ENCODE measurements around the gene TOX3. TPM values are rescaled to one million over a fixed set of nuclear protein-coding genes. Genes with fewer than 3 reads are reported as not detected.
A peak's percentile ranks its signal among the peaks of the same experiment; 100 is the strongest.

Gene TOX3
- total RNA-seq, 1 experiment from 2014 or later, result 20.2 TPM

DNA sequence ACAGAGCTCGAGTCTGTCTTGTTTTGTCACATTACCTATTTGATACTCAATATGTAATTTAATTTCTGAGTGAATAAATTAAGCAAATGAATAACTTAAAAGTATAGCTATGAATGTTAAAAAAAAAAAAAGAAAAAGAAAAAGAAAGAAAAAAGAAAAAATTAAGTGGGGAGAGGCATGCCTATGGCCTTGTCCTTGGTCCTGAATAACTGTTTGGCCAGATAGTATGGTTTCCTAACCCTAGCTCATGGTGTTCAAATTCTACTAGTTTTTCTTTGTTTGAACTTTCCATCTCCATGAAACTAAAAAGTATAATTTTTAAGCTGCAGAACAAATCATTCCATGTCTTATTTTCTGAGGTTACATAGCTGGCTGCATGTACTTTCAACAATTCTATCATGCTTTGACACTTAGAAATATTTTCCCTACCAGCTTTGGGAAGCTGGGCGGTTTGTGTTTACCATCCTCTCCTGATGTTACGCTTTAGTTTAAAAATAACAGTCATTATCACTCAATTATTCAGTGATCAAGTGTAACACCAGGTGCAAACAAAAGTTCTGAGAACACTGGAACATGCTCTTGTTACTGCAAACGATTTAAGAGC, 31.8 kb downstream of the TOX3 start:
- peaks cover 41% of the 10 kb centered on the region for H3K4me1 Mint-ChIP-seq

DNA sequence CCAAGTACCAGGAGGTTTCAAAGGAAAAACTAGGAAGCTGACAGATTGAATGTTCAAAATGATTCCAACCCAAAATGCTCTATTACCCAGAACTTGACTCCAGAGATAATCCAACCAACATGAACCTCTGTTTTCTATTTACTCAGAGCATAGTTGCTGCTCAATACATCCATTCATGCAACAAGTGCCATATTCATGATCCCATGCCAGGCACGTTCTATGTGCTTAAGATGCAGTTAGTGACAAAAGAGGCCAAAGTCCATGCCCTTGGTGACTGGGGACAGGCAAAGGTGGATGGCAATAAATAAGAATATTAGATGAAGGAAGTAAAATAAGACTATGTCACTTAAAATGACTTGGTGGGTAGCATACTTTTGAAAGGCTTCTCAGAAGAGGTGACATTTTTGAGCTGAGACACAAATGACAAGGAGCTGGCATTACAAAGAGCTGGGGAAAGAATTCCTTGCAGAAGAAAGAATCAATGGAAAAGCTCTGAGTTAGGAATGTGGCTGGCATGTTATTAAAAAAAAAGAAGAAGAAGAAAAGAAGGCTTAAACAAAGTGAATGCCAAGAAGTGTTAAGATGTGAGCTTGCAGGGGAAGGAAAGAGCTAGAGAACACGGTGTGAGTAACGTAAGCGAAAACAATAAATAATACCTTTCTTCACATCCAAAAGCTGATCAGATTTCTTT, 34.5 kb downstream of the TOX3 start:
- DNase-seq (ENCODE audit: low spot score) (no peak), ATAC-seq (peak; percentile 59)
- H3K27ac Mint-ChIP-seq, result peak overlapping the region; percentile 93
- TF ChIP-seq, protein P1, sequence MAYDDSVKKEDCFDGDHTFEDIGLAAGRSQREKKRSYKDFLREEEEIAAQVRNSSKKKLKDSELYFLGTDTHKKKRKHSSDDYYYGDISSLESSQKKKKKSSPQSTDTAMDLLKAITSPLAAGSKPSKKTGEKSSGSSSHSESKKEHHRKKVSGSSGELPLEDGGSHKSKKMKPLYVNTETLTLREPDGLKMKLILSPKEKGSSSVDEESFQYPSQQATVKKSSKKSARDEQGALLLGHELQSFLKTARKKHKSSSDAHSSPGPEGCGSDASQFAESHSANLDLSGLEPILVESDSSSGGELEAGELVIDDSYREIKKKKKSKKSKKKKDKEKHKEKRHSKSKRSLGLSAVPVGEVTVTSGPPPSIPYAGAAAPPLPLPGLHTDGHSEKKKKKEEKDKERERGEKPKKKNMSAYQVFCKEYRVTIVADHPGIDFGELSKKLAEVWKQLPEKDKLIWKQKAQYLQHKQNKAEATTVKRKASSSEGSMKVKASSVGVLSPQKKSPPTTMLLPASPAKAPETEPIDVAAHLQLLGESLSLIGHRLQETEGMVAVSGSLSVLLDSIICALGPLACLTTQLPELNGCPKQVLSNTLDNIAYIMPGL (CRISPR knock-in tag; IDR thresholded peaks at IDR 0.05), result no peak
- TF ChIP-seq, protein P2, sequence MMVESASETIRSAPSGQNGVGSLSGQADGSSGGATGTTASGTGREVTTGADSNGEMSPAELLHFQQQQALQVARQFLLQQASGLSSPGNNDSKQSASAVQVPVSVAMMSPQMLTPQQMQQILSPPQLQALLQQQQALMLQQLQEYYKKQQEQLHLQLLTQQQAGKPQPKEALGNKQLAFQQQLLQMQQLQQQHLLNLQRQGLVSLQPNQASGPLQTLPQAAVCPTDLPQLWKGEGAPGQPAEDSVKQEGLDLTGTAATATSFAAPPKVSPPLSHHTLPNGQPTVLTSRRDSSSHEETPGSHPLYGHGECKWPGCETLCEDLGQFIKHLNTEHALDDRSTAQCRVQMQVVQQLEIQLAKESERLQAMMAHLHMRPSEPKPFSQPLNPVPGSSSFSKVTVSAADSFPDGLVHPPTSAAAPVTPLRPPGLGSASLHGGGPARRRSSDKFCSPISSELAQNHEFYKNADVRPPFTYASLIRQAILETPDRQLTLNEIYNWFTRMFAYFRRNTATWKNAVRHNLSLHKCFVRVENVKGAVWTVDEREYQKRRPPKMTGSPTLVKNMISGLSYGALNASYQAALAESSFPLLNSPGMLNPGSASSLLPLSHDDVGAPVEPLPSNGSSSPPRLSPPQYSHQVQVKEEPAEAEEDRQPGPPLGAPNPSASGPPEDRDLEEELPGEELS (CRISPR knock-in tag; IDR thresholded peaks at IDR 0.05), result no peak
- TF ChIP-seq ZNF396 (CRISPR knock-in tag; IDR thresholded peaks at IDR 0.05; ENCODE audit: borderline replicate concordance) (no peak), NFYB (CRISPR knock-in tag; conservative IDR thresholded peaks at IDR 0.05; ENCODE audit: low read depth) (no peak)
- TF ChIP-seq, protein P3, sequence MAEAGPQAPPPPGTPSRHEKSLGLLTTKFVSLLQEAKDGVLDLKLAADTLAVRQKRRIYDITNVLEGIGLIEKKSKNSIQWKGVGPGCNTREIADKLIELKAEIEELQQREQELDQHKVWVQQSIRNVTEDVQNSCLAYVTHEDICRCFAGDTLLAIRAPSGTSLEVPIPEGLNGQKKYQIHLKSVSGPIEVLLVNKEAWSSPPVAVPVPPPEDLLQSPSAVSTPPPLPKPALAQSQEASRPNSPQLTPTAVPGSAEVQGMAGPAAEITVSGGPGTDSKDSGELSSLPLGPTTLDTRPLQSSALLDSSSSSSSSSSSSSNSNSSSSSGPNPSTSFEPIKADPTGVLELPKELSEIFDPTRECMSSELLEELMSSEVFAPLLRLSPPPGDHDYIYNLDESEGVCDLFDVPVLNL (CRISPR knock-in tag; IDR thresholded peaks at IDR 0.05; ENCODE audit: borderline replicate concordance, low read depth), result no peak
- H3K4me1 Mint-ChIP-seq, result peaks cover 39% of the 10 kb centered on the region
- CTCF ChIA-PET, result interaction anchor here (1.3 to 1.7 kb wide), 4 partner anchors 36 to 349 kb away, joined by 3 to 5 read pairs (median 4); no protein-coding TSS in a partner anchor
- H3K27me3 Mint-ChIP-seq (ENCODE audit: low read depth), result no peaks in the 10 kb centered on the region
- H3K36me3 Mint-ChIP-seq, result peaks cover 4% of the 10 kb centered on the region; the same call in 1 of the 2 replicates
- H3K4me3 Mint-ChIP-seq, result no peak overlapping the region; the same call in 1 of the 2 replicates
- POLR2A ChIA-PET, result no interaction called here
- H3K9me3 Mint-ChIP-seq, result peaks cover 4% of the 10 kb centered on the region; the same call in 1 of the 2 replicates

More for the DNA sequence above, 31.8 kb downstream of the TOX3 start:
- DNase-seq (ENCODE audit: low spot score) (no peak), ATAC-seq (no peak)
- TF ChIP-seq, protein P4, sequence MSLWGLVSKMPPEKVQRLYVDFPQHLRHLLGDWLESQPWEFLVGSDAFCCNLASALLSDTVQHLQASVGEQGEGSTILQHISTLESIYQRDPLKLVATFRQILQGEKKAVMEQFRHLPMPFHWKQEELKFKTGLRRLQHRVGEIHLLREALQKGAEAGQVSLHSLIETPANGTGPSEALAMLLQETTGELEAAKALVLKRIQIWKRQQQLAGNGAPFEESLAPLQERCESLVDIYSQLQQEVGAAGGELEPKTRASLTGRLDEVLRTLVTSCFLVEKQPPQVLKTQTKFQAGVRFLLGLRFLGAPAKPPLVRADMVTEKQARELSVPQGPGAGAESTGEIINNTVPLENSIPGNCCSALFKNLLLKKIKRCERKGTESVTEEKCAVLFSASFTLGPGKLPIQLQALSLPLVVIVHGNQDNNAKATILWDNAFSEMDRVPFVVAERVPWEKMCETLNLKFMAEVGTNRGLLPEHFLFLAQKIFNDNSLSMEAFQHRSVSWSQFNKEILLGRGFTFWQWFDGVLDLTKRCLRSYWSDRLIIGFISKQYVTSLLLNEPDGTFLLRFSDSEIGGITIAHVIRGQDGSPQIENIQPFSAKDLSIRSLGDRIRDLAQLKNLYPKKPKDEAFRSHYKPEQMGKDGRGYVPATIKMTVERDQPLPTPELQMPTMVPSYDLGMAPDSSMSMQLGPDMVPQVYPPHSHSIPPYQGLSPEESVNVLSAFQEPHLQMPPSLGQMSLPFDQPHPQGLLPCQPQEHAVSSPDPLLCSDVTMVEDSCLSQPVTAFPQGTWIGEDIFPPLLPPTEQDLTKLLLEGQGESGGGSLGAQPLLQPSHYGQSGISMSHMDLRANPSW (CRISPR knock-in tag; conservative IDR thresholded peaks at IDR 0.05; ENCODE audit: low read depth), result no peak
- no peak for TF ChIP-seq ESRRA (CRISPR knock-in tag; IDR thresholded peaks at IDR 0.05; ENCODE audit: borderline replicate concordance)
- ChIA-PET CTCF (interaction anchor here (0.6 to 1.6 kb wide), 3 partner anchors 33 to 400 kb away, joined by 3 to 8 read pairs (median 6); no protein-coding TSS in a partner anchor), POLR2A (interaction anchor here (0.7 kb wide), 1 partner anchor 37 kb away, joined by 4 read pairs; no protein-coding TSS in a partner anchor)
- Mint-ChIP-seq H3K27me3 (ENCODE audit: low read depth) (no peaks in the 10 kb centered on the region), H3K36me3 (peaks cover 12% of the 10 kb centered on the region; the same call in 1 of the 2 replicates), H3K9me3 (peaks cover 4% of the 10 kb centered on the region; the same call in 1 of the 2 replicates), H3K27ac (no peak overlapping the region), H3K4me3 (no peak overlapping the region)

DNA sequence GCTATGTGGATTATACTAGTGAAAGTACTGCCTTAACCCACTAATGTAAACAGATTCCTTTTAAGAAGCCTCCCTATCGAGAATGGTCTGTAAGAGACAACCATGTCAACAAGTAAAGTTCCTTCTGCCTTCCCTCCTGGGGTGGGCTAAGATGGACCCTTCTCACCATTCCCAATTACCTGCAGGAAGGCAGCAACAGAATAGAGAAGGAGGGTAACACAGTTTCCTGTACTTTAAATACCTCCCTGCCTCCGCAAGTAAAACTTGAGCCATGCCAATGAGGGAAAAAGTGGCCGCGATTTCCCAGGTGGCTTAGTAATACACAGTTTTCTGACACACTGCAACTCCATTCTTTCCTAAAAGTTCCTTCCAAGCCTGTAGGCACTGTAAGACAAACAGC, 45.2 kb downstream of the TOX3 start:
- DNase-seq (ENCODE audit: low spot score), result no peak
- H3K4me3 Mint-ChIP-seq, result no peak overlapping the region
- ChIA-PET POLR2A (no interaction called here), CTCF (interaction anchor here (0.9 kb wide), 1 partner anchor 51 kb away, joined by 3 read pairs; no protein-coding TSS in a partner anchor)
- ATAC-seq, result peak; percentile 59
- H3K4me1 Mint-ChIP-seq, result peaks cover 55% of the 10 kb centered on the region
- H3K36me3 Mint-ChIP-seq, result peaks cover 3% of the 10 kb centered on the region
- 0 out of 2 replicates have a peak, but pooled peaks cover 3% of the 10 kb centered on the region for H3K9me3 Mint-ChIP-seq
- TF ChIP-seq HMGA2 (CRISPR knock-in tag; IDR thresholded peaks at IDR 0.05) (no peak), RELA (CRISPR knock-in tag; IDR thresholded peaks at IDR 0.05; ENCODE audit: borderline replicate concordance) (no peak), CREB1 (CRISPR knock-in tag; IDR thresholded peaks at IDR 0.05) (no peak), NR2C2 (CRISPR knock-in tag; IDR thresholded peaks at IDR 0.05) (no peak), SP1 (CRISPR knock-in tag; conservative IDR thresholded peaks at IDR 0.05) (no peak), KAT7 (CRISPR knock-in tag; IDR thresholded peaks at IDR 0.05; ENCODE audit: borderline replicate concordance) (no peak)
- TF ChIP-seq, protein P5, sequence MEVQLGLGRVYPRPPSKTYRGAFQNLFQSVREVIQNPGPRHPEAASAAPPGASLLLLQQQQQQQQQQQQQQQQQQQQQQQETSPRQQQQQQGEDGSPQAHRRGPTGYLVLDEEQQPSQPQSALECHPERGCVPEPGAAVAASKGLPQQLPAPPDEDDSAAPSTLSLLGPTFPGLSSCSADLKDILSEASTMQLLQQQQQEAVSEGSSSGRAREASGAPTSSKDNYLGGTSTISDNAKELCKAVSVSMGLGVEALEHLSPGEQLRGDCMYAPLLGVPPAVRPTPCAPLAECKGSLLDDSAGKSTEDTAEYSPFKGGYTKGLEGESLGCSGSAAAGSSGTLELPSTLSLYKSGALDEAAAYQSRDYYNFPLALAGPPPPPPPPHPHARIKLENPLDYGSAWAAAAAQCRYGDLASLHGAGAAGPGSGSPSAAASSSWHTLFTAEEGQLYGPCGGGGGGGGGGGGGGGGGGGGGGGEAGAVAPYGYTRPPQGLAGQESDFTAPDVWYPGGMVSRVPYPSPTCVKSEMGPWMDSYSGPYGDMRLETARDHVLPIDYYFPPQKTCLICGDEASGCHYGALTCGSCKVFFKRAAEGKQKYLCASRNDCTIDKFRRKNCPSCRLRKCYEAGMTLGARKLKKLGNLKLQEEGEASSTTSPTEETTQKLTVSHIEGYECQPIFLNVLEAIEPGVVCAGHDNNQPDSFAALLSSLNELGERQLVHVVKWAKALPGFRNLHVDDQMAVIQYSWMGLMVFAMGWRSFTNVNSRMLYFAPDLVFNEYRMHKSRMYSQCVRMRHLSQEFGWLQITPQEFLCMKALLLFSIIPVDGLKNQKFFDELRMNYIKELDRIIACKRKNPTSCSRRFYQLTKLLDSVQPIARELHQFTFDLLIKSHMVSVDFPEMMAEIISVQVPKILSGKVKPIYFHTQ (CRISPR knock-in tag; IDR thresholded peaks at IDR 0.05), result no peak
- TF ChIP-seq, protein P6, sequence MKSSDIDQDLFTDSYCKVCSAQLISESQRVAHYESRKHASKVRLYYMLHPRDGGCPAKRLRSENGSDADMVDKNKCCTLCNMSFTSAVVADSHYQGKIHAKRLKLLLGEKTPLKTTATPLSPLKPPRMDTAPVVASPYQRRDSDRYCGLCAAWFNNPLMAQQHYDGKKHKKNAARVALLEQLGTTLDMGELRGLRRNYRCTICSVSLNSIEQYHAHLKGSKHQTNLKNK (CRISPR knock-in tag; IDR thresholded peaks at IDR 0.05), result no peak
- no peaks in the 10 kb centered on the region for H3K27me3 Mint-ChIP-seq (ENCODE audit: low read depth)
- peak overlapping the region; percentile 69; the same call in 1 of the 2 replicates for H3K27ac Mint-ChIP-seq

Measured in WTC11 (cell line).